Hepatocyte (in vitro differentiated cells): ENCODE data around the gene SLC7A9. TPM values are rescaled to one million over a fixed set of nuclear protein-coding genes. Genes with fewer than 3 reads are reported as not detected.

ENCODE experiments used
- DNase-seq: peaks from one replicate; pipeline ENCODE4 v3.0.0-alpha.2; 2016; ENCODE audit warnings: low spot score
- H2AFZ ChIP-seq: fragments of 200-600 bp; sonication (generic); 2 replicates; pipeline ENCODE4 v1.6.0; 2016; ENCODE audit warnings: antibody characterized with exemption, mild to moderate bottlenecking
- H3K27ac ChIP-seq: fragments of 200-600 bp; sonication (generic); 2 replicates; pipeline ENCODE4 v1.5.1; 2016; ENCODE audit warnings: mild to moderate bottlenecking
- H3K27me3 ChIP-seq: fragments of 200-600 bp; sonication (generic); 2 replicates; pipeline ENCODE4 v1.6.1; 2016
- H3K36me3 ChIP-seq: fragments of 200-600 bp; sonication (generic); replicated peaks from 2 replicates; pipeline ENCODE4 v1.5.1; 2016; ENCODE audit warnings: low read depth; ENCODE audit not compliant: insufficient read depth
- H3K4me1 ChIP-seq: fragments of 200-600 bp; sonication (generic); 2 replicates; pipeline ENCODE4 v1.5.1; 2016; ENCODE audit warnings: mild to moderate bottlenecking, moderate library complexity; ENCODE audit not compliant: insufficient read depth
- H3K4me2 ChIP-seq: fragments of 200-600 bp; sonication (generic); 2 replicates; pipeline ENCODE4 v1.6.0; 2016
- H3K4me3 ChIP-seq: fragments of 200-600 bp; sonication (generic); 2 replicates; pipeline ENCODE4 v1.5.1; 2016; ENCODE audit warnings: mild to moderate bottlenecking
- H3K79me2 ChIP-seq: fragments of 200-600 bp; sonication (generic); 2 replicates; pipeline ENCODE4 v1.6.0; 2017; ENCODE audit warnings: mild to moderate bottlenecking
- H3K9me2 ChIP-seq: fragments of 200-600 bp; sonication (generic); replicated peaks from 2 replicates; pipeline ENCODE4 v1.6.0; 2017; ENCODE audit warnings: mild to moderate bottlenecking; ENCODE audit not compliant: insufficient read depth
- H3K9me3 ChIP-seq: fragments of 200-600 bp; sonication (generic); 2 replicates; pipeline ENCODE4 v1.5.1; 2016; ENCODE audit warnings: low read depth, mild to moderate bottlenecking
- H4K20me1 ChIP-seq: fragments of 200-600 bp; sonication (generic); 2 replicates; pipeline ENCODE4 v1.6.0; 2016; ENCODE audit warnings: mild to moderate bottlenecking; ENCODE audit not compliant: insufficient read depth, poor library complexity, severe bottlenecking
- CTCF ChIP-seq: fragments of 200-600 bp; sonication (generic); IDR thresholded peaks from 2 replicates; pipeline ENCODE4 v1.5.1; 2016; ENCODE audit warnings: antibody characterized with exemption, mild to moderate bottlenecking; ENCODE audit not compliant: poor library complexity
- EZH2 ChIP-seq: fragments of 200-600 bp; sonication (generic); IDR thresholded peaks from 2 replicates; pipeline ENCODE4 v1.6.1; 2016; ENCODE audit warnings: antibody characterized with exemption, mild to moderate bottlenecking, borderline replicate concordance
- EZH2phosphoT487 ChIP-seq: fragments of 200-600 bp; sonication (generic); IDR thresholded peaks from one replicate; pipeline ENCODE4 v1.6.1; 2018; ENCODE audit warnings: antibody characterized with exemption, mild to moderate bottlenecking, low read depth, moderate library complexity; ENCODE audit not compliant: unreplicated experiment, severe bottlenecking
- WGBS: methylation state at CpG from one replicate; pipeline ENCODE4 v1.1.6; 2016; ENCODE audit warnings: low lambda C conversion rate; ENCODE audit errors: missing lambda C conversion rate; 5-methylcytosine and 5-hydroxymethylcytosine counted together
- polyA plus RNA-seq: library from polyadenylated mRNA; unstranded; fragments of >200 nt; fragmentation: Nextera tagmentation; extraction: Ambion mirVana; gene quantifications from 2 replicates; pipeline ENCODE4 v1.2.1, GENCODE V29; 2016
- total RNA-seq: library from RNA; depleted of rRNA; stranded (reverse); fragments of >200 nt; gene quantifications from 2 replicates; pipeline ENCODE4 v1.2.3, GENCODE V29; 2014

SLC7A9 gene
- total and polyA plus RNA-seq, 2 experiments from 2014 or later, result 7.6 to 9.6 TPM

- H3K4me3 ChIP-seq, result no peak overlapping the region
- no peaks in the 10 kb centered on the region for H3K4me1 ChIP-seq
- H3K27ac ChIP-seq, result no peak overlapping the region
- H4K20me1 ChIP-seq, result no peaks in the 10 kb centered on the region
- 89% methylated on average over 8 of the region's 8 CpGs for WGBS
- DNase-seq, result no peak
- no peaks in the 10 kb centered on the region for H3K9me3 ChIP-seq
- no peaks in the 10 kb centered on the region for H3K36me3 ChIP-seq
- H3K27me3 ChIP-seq, result no peaks in the 10 kb centered on the region
- H2AFZ ChIP-seq, result no peak overlapping the region
- no peaks in the 10 kb centered on the region for H3K9me2 ChIP-seq
- no peak overlapping the region for H3K4me2 ChIP-seq
- TF ChIP-seq CTCF, result no peak
- TF ChIP-seq EZH2, result no peak
- no peak for TF ChIP-seq EZH2phosphoT487
- H3K79me2 ChIP-seq, result no peaks in the 10 kb centered on the region
Observed at GRCh38 chr19:32818536-32818935, 51.0 kb downstream of the SLC7A9 start.

GRCh38 chr19:32817569-32818476, 51.7 kb downstream of the SLC7A9 start:
- Histone ChIP-seq H4K20me1 (no peaks in the 10 kb centered on the region), H2AFZ (no peak overlapping the region), H3K4me3 (no peak overlapping the region), H3K4me1 (no peaks in the 10 kb centered on the region), H3K27ac (no peak overlapping the region), H3K9me2 (no peaks in the 10 kb centered on the region), H3K27me3 (no peaks in the 10 kb centered on the region), H3K36me3 (no peaks in the 10 kb centered on the region), H3K4me2 (no peak overlapping the region), H3K79me2 (no peaks in the 10 kb centered on the region), H3K9me3 (no peaks in the 10 kb centered on the region)
- 86% methylated on average over 17 of the region's 17 CpGs for WGBS
- DNase-seq, result no peak
- no peak for TF ChIP-seq EZH2phosphoT487

- H3K4me1 ChIP-seq, result no peaks in the 10 kb centered on the region
- no peak overlapping the region for H3K4me2 ChIP-seq
- no peak overlapping the region for H3K4me3 ChIP-seq
- H3K27me3 ChIP-seq, result no peaks in the 10 kb centered on the region
- no peaks in the 10 kb centered on the region for H3K9me2 ChIP-seq
- DNase-seq, result no peak
- H3K27ac ChIP-seq, result no peak overlapping the region
- no peak for TF ChIP-seq EZH2phosphoT487
- no peak for TF ChIP-seq EZH2
- no peak for TF ChIP-seq CTCF
- no peaks in the 10 kb centered on the region for H3K79me2 ChIP-seq
- H2AFZ ChIP-seq, result no peak overlapping the region
- 71% methylated on average over 7 of the region's 7 CpGs for WGBS
- H4K20me1 ChIP-seq, result no peaks in the 10 kb centered on the region
- no peaks in the 10 kb centered on the region for H3K9me3 ChIP-seq
- no peaks in the 10 kb centered on the region for H3K36me3 ChIP-seq
Observed at GRCh38 chr19:32816555-32817099, 52.9 kb downstream of the SLC7A9 start.

GRCh38 chr19:32814624-32815023, 54.9 kb downstream of the SLC7A9 start:
- Histone ChIP-seq H3K27me3 (no peaks in the 10 kb centered on the region), H2AFZ (no peak overlapping the region), H3K4me1 (no peaks in the 10 kb centered on the region), H4K20me1 (no peaks in the 10 kb centered on the region), H3K9me3 (no peaks in the 10 kb centered on the region), H3K27ac (no peak overlapping the region), H3K79me2 (no peaks in the 10 kb centered on the region), H3K9me2 (no peaks in the 10 kb centered on the region), H3K4me2 (no peak overlapping the region), H3K4me3 (no peak overlapping the region), H3K36me3 (no peaks in the 10 kb centered on the region)
- 89% methylated on average over 6 of the region's 6 CpGs for WGBS
- DNase-seq, result no peak
- TF ChIP-seq EZH2phosphoT487, result no peak
- TF ChIP-seq CTCF, result no peak
- TF ChIP-seq EZH2, result no peak
